Measurements from ENCODE around the gene WWOX. TPM values are rescaled to one million over a fixed set of nuclear protein-coding genes. Genes with fewer than 3 reads are reported as not detected.

Gene WWOX
- total and polyA plus RNA-seq, 2 of the 4 experiments (the other 2 are of a cell fraction): 2.7 to 5.4 TPM

DNA sequence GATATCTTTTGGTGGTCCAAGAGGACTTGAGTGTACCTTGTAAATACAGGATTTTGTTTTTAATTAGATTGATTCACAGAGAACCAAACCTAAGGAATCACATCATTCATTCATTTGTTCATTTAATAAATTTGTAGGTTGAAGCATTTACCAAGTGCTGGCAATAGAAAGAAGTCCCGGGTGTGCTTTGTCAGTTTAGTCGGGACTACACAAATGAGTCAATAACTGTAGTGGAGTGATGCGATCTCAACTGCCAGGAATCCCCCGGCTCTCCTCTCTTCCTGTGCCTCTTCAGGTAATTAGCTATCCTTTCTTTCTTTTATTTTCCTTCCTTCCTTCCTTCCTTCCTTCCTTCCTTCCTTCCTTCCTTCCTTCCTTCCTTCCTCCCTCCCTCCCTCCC lies 1.4 kb upstream of the WWOX start:
- in situ Hi-C loops (cut with MboI; ENCODE audit: low sequenced_read_pairs): no loop called here
- H2BK15ac ChIP-seq (ENCODE audit: low read depth, low read length): no peak overlapping the region
- peaks cover 0 to 3% of the 10 kb centered on the region in 2 experiments; a peak in 1 of 4 replicates for H3K79me1 ChIP-seq (ENCODE audit: low read depth in 1 of 2, low read length in 2 of 2)
- H3K56ac ChIP-seq (ENCODE audit: extremely low read depth, insufficient read depth, low read length): no peak overlapping the region
- BruUV-seq (replicated peaks): no TSS peak
- WGBS, 2 experiments (ENCODE audit: extremely low coverage in 2 of 2, insufficient read length in 1 of 2): no CpG with 5 or more reads among the region's 4 CpGs
- H2AK9ac ChIP-seq (replicated peaks; ENCODE audit: low read depth, low read length, poor library complexity): no peak overlapping the region
- TF ChIP-seq, protein P1, sequence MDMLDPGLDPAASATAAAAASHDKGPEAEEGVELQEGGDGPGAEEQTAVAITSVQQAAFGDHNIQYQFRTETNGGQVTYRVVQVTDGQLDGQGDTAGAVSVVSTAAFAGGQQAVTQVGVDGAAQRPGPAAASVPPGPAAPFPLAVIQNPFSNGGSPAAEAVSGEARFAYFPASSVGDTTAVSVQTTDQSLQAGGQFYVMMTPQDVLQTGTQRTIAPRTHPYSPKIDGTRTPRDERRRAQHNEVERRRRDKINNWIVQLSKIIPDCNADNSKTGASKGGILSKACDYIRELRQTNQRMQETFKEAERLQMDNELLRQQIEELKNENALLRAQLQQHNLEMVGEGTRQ (IDR thresholded peaks at IDR 0.05; ENCODE audit: low read depth, low read length): no peak
- TF ChIP-seq, protein P2, sequence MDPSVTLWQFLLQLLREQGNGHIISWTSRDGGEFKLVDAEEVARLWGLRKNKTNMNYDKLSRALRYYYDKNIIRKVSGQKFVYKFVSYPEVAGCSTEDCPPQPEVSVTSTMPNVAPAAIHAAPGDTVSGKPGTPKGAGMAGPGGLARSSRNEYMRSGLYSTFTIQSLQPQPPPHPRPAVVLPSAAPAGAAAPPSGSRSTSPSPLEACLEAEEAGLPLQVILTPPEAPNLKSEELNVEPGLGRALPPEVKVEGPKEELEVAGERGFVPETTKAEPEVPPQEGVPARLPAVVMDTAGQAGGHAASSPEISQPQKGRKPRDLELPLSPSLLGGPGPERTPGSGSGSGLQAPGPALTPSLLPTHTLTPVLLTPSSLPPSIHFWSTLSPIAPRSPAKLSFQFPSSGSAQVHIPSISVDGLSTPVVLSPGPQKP (IDR thresholded peaks at IDR 0.05; ENCODE audit: borderline replicate concordance, low read depth, low read length): no peak
- TF ChIP-seq FOS (IDR thresholded peaks at IDR 0.05; ENCODE audit: low read depth, low read length) (no peak), POLR2A (IDR thresholded peaks at IDR 0.05; ENCODE audit: low read depth, low read length) (no peak), NFE2L2 (IDR thresholded peaks at IDR 0.05; ENCODE audit: low read depth, low read length) (no peak), SMC3 (IDR thresholded peaks at IDR 0.05; ENCODE audit: low read depth, low read length) (no peak), BHLHE40 (IDR thresholded peaks at IDR 0.05; ENCODE audit: low read depth, low read length) (no peak), RFX5 (IDR thresholded peaks at IDR 0.05; ENCODE audit: low read depth, low read length) (no peak)
- TF ChIP-seq, protein P3, sequence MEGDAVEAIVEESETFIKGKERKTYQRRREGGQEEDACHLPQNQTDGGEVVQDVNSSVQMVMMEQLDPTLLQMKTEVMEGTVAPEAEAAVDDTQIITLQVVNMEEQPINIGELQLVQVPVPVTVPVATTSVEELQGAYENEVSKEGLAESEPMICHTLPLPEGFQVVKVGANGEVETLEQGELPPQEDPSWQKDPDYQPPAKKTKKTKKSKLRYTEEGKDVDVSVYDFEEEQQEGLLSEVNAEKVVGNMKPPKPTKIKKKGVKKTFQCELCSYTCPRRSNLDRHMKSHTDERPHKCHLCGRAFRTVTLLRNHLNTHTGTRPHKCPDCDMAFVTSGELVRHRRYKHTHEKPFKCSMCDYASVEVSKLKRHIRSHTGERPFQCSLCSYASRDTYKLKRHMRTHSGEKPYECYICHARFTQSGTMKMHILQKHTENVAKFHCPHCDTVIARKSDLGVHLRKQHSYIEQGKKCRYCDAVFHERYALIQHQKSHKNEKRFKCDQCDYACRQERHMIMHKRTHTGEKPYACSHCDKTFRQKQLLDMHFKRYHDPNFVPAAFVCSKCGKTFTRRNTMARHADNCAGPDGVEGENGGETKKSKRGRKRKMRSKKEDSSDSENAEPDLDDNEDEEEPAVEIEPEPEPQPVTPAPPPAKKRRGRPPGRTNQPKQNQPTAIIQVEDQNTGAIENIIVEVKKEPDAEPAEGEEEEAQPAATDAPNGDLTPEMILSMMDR (conservative IDR thresholded peaks at IDR 0.05; ENCODE audit: low read depth, low read length): no peak
- H3K23ac ChIP-seq (ENCODE audit: low read depth, low read length): no peak overlapping the region
- intact Hi-C loops (cut with micrococcal nuclease): loop anchor here (5.0 kb wide), 1 partner anchor 496 kb away; no protein-coding TSS in a partner anchor
- no peak overlapping the region for H2BK20ac ChIP-seq (ENCODE audit: low read depth, low read length)
- no peak overlapping the region for H3K4me2 ChIP-seq (ENCODE audit: low read depth, low read length)
- no peak overlapping the region for H2BK5ac ChIP-seq (ENCODE audit: low read depth, low read length, poor library complexity, severe bottlenecking)
- no peak overlapping the region for H4K5ac ChIP-seq (ENCODE audit: low read depth, low read length)
- no peak overlapping the region for H3K4ac ChIP-seq (ENCODE audit: low read depth, low read length)
- H3K18ac ChIP-seq (ENCODE audit: low read depth, low read length): no peak overlapping the region
- no peak overlapping the region for H4K8ac ChIP-seq (ENCODE audit: low read depth in 2 of 2, low read length in 2 of 2)
- no peak for ATAC-seq (ENCODE audit: low read depth)
- H2BK120ac ChIP-seq (ENCODE audit: low read depth, low read length): no peak overlapping the region
- no peaks in the 10 kb centered on the region for H3K4me1 ChIP-seq (ENCODE audit: control insufficient read depth, insufficient read depth, low read length)
- no peak overlapping the region for H3K14ac ChIP-seq (replicated peaks; ENCODE audit: low read depth, low read length)
- POLR2A ChIA-PET (ENCODE audit: unreplicated experiment): no interaction called here
- no peak overlapping the region for H2AK5ac ChIP-seq (ENCODE audit: low read depth, low read length)
- H2AFZ ChIP-seq (replicated peaks; ENCODE audit: low read length, poor library complexity): no peak overlapping the region
- H4K20me1 ChIP-seq (ENCODE audit: insufficient read depth, low read length): no peaks in the 10 kb centered on the region
- H3K4me3 ChIP-seq (ENCODE audit: insufficient read depth, low read depth, low read length): no peak overlapping the region
- no peaks in the 10 kb centered on the region for H3K36me3 ChIP-seq (ENCODE audit: control insufficient read depth, insufficient read depth, low read length)
- H3K9me3 ChIP-seq (ENCODE audit: control insufficient read depth, insufficient read depth, low read length): no peaks in the 10 kb centered on the region
- no peaks in the 10 kb centered on the region; the same call in 1 of the 2 replicates for H3K9me1 ChIP-seq (ENCODE audit: insufficient read depth, low read length)
- no peak overlapping the region for H3K27ac ChIP-seq (ENCODE audit: insufficient read depth, low read length)
- H4K91ac ChIP-seq (ENCODE audit: insufficient read depth, low read depth, low read length): no peak overlapping the region
- CTCF ChIA-PET: no interaction called here
- dilution Hi-C loops (cut with HindIII; ENCODE audit: low sequenced_read_pairs, unreplicated experiment): no loop called here
- H3K27me3 ChIP-seq (ENCODE audit: control insufficient read depth, insufficient read depth, low read length): peaks cover under 1% of the 10 kb centered on the region; the same call in 1 of the 2 replicates
- H3K9ac ChIP-seq (ENCODE audit: low read depth, low read length): no peak overlapping the region
- no peak for DNase-seq
